DND-41 (cell line): ENCODE measurements around the gene TMEM60.

ENCODE experiments used
- ATAC-seq: fragments of 200-7000 bp; cut with Tn5 transposase; 3 replicates; pipeline ENCODE4 v1.9.1; 2021; ENCODE audit warnings: low read depth; ENCODE audit not compliant: insufficient read depth
- DNase-seq: peaks from one replicate; pipeline ENCODE4 v3.0.0-alpha.2; 2020
- H2AFZ ChIP-seq: 2 replicates; pipeline ENCODE4 v1.6.0; 2012; ENCODE audit warnings: low read depth, low read length
- H3K27ac ChIP-seq: 2 replicates; pipeline ENCODE4 v1.5.1; 2012; ENCODE audit warnings: low read length, inconsistent platforms
- H3K27me3 ChIP-seq: fragments of 200-600 bp; sonication (generic); 2 replicates; pipeline ENCODE4 v1.6.0; 2012; ENCODE audit warnings: low read length, mild to moderate bottlenecking, inconsistent platforms; ENCODE audit not compliant: insufficient read depth, poor library complexity
- H3K36me3 ChIP-seq: 2 replicates; pipeline ENCODE4 v1.5.1; 2012; ENCODE audit warnings: low read length, inconsistent platforms; ENCODE audit not compliant: insufficient read depth
- H3K4me1 ChIP-seq: 2 replicates; pipeline ENCODE4 v1.5.1; 2012; ENCODE audit warnings: mild to moderate bottlenecking, low read length; ENCODE audit not compliant: insufficient read depth
- H3K4me2 ChIP-seq: 2 replicates; pipeline ENCODE4 v1.6.0; 2012; ENCODE audit warnings: mild to moderate bottlenecking, moderate library complexity, low read length, inconsistent platforms; ENCODE audit not compliant: insufficient read depth
- H3K4me3 ChIP-seq, 2 experiments: fragments of 200-600 bp in 1 of 2; shearing (Covaris generic) in 1 of 2; 2 replicates each; pipeline ENCODE4 v1.5.1; 2012 to 2016; ENCODE audit warnings: inconsistent platforms in 2 of 2, low read length in 2 of 2, mild to moderate bottlenecking in 2 of 2, low read depth in 1 of 2, moderate library complexity in 1 of 2
- H3K79me2 ChIP-seq: 2 replicates; pipeline ENCODE4 v1.6.0; 2012; ENCODE audit warnings: low read length, inconsistent platforms; ENCODE audit not compliant: insufficient read depth
- H3K9ac ChIP-seq: 2 replicates; pipeline ENCODE4 v1.6.0; 2012; ENCODE audit warnings: low read depth, mild to moderate bottlenecking, inconsistent platforms, low read length, moderate library complexity
- H3K9me3 ChIP-seq: 2 replicates; pipeline ENCODE4 v1.5.1; 2012; ENCODE audit warnings: low read length, moderate library complexity, mild to moderate bottlenecking, inconsistent platforms; ENCODE audit not compliant: insufficient read depth, severe bottlenecking
- H4K20me1 ChIP-seq: 2 replicates; pipeline ENCODE4 v1.6.0; 2012; ENCODE audit warnings: low read length; ENCODE audit not compliant: insufficient read depth
- CTCF ChIP-seq: IDR thresholded peaks from 2 replicates; pipeline ENCODE4 v1.5.1; 2012; ENCODE audit warnings: borderline replicate concordance, low read length, moderate library complexity, mild to moderate bottlenecking; ENCODE audit not compliant: poor library complexity, severe bottlenecking; ENCODE audit errors: extremely low read depth
- EZH2 ChIP-seq: IDR thresholded peaks from 3 replicates; pipeline ENCODE4 v1.6.1; 2012; ENCODE audit warnings: borderline replicate concordance, low read depth, mild to moderate bottlenecking, moderate library complexity, low read length, inconsistent platforms; ENCODE audit not compliant: severe bottlenecking

TMEM60 gene

GRCh38 chr7:77796109-77796508, 2.1 kb downstream of the TMEM60 start:
- 0 out of 2 replicates have a peak overlapping the region, but pooled peaks have one; percentile 76 for H3K9ac ChIP-seq
- no peaks in the 10 kb centered on the region for H3K27me3 ChIP-seq
- no peak overlapping the region for H2AFZ ChIP-seq
- peaks cover 43% of the 10 kb centered on the region for H3K4me1 ChIP-seq
- ATAC-seq (no peak), DNase-seq (no peak)
- H3K79me2 ChIP-seq, result peaks cover 72% of the 10 kb centered on the region
- H3K4me2 ChIP-seq, result peak overlapping the region; percentile 72
- H4K20me1 ChIP-seq, result peaks cover 24% of the 10 kb centered on the region; the same call in 1 of the 2 replicates
- H3K27ac ChIP-seq, result no peak overlapping the region
- no peak for TF ChIP-seq CTCF
- TF ChIP-seq EZH2, result no peak
- no peaks in the 10 kb centered on the region for H3K9me3 ChIP-seq
- peaks cover 19% of the 10 kb centered on the region for H3K36me3 ChIP-seq
- no peak overlapping the region for H3K4me3 ChIP-seq

GRCh38 chr7:77794000-77794399, 4.2 kb downstream of the TMEM60 start:
- Histone ChIP-seq H3K4me3 (no peak overlapping the region), H3K27me3 (no peaks in the 10 kb centered on the region), H3K4me1 (peaks cover 26% of the 10 kb centered on the region), H3K36me3 (peaks cover 19% of the 10 kb centered on the region), H3K79me2 (peaks cover 51% of the 10 kb centered on the region), H3K27ac (no peak overlapping the region), H2AFZ (no peak overlapping the region), H3K4me2 (no peak overlapping the region), H3K9me3 (no peaks in the 10 kb centered on the region), H3K9ac (no peak overlapping the region), H4K20me1 (peaks cover 20% of the 10 kb centered on the region; the same call in 1 of the 2 replicates)
- TF ChIP-seq EZH2 (no peak), CTCF (no peak)
- ATAC-seq (no peak), DNase-seq (no peak)

GRCh38 chr7:77791956-77792355, 6.3 kb downstream of the TMEM60 start:
- H3K4me1 ChIP-seq, result peaks cover 20% of the 10 kb centered on the region
- H3K4me2 ChIP-seq, result no peak overlapping the region
- no peak for DNase-seq
- no peak for ATAC-seq
- H3K36me3 ChIP-seq, result peaks cover 19% of the 10 kb centered on the region; the same call in 1 of the 2 replicates
- H3K79me2 ChIP-seq, result peaks cover 35% of the 10 kb centered on the region
- no peak overlapping the region for H3K9ac ChIP-seq
- no peak overlapping the region for H2AFZ ChIP-seq
- H4K20me1 ChIP-seq, result peaks cover 16% of the 10 kb centered on the region; the same call in 1 of the 2 replicates
- H3K9me3 ChIP-seq, result no peaks in the 10 kb centered on the region
- TF ChIP-seq CTCF, result no peak
- no peak for TF ChIP-seq EZH2
- no peak overlapping the region for H3K27ac ChIP-seq
- H3K27me3 ChIP-seq, result no peaks in the 10 kb centered on the region
- no peak overlapping the region for H3K4me3 ChIP-seq
